Measurements from ENCODE around the gene KIZ.

KIZ gene

GRCh38 chr20:21105429-21106170 is 20.3 kb upstream of the KIZ start:
- DNase-seq = no peak
- 1% methylated on average over 31 of the region's 50 CpGs for WGBS (ENCODE audit: insufficient coverage)
- peaks cover 32 to 100% (median 55%) of the 10 kb centered on the region in 5 experiments for H3K27me3 ChIP-seq (replicated peaks in 2 of 5; ENCODE audit: control insufficient read depth in 4 of 5, insufficient read depth in 5 of 5, low read length in 4 of 5)

GRCh38 chr20:21106171-21107017 is 19.5 kb upstream of the KIZ start, which contains the start of gene LINC00237:
Gene LINC00237 (minus strand): TSS chr20:21106358.
- Histone ChIP-seq H3K4me1 (ENCODE audit: control extremely low read depth in 1 of 4, control insufficient read depth in 4 of 4, insufficient read depth in 4 of 4, low read length in 3 of 4) (peaks cover 0 to 24% (median 18%) of the 10 kb centered on the region in 4 experiments), H3K4me3 (ENCODE audit: control insufficient read depth in 1 of 7, extremely low read depth in 1 of 7, insufficient read depth in 4 of 7, low read depth in 2 of 7, low read length in 6 of 7) (no peak within 1 kb of the TSS), H3K27ac (ENCODE audit: insufficient read depth in 1 of 2, low read depth in 1 of 2, low read length in 2 of 2, poor library complexity in 1 of 2, severe bottlenecking in 2 of 2) (no peak within 1 kb of the TSS), H3K9me3 (ENCODE audit: control extremely low read depth in 1 of 5, control insufficient read depth in 4 of 5, insufficient read depth in 2 of 5, low read depth in 1 of 5, low read length in 4 of 5) (peaks cover 0 to 7% (median 0%) of the 10 kb centered on the region in 5 experiments), H3K27me3 (replicated peaks in 2 of 5; ENCODE audit: control insufficient read depth in 4 of 5, insufficient read depth in 5 of 5, low read length in 4 of 5) (peaks cover 32 to 98% (median 53%) of the 10 kb centered on the region in 5 experiments), H3K36me3 (ENCODE audit: control insufficient read depth in 4 of 4, insufficient read depth in 4 of 4, low read length in 3 of 4) (no peaks in the 10 kb centered on the region)
- ChIA-PET CTCF (no interaction called here), POLR2A (interaction anchor here (0.6 kb wide), 1 partner anchor 78 kb away, joined by 4 read pairs; no protein-coding TSS in a partner anchor)
- 7% methylated on average over 26 of the region's 43 CpGs for WGBS (ENCODE audit: insufficient coverage)
- no peak for DNase-seq

More at GRCh38 chr20:21105429-21106170, 20.3 kb upstream of the KIZ start:
- ChIA-PET CTCF (no interaction called here), POLR2A (interaction anchor here (0.6 kb wide), 1 partner anchor 79 kb away, joined by 4 read pairs; no protein-coding TSS in a partner anchor)
- peaks cover 0 to 32% (median 26%) of the 10 kb centered on the region in 4 experiments for H3K4me1 ChIP-seq (ENCODE audit: control extremely low read depth in 1 of 4, control insufficient read depth in 4 of 4, insufficient read depth in 4 of 4, low read length in 3 of 4)
- no peaks in the 10 kb centered on the region for H3K36me3 ChIP-seq (ENCODE audit: control insufficient read depth in 4 of 4, insufficient read depth in 4 of 4, low read length in 3 of 4)
- no peak overlapping the region for H3K4me3 ChIP-seq (ENCODE audit: control insufficient read depth in 1 of 7, extremely low read depth in 1 of 7, insufficient read depth in 4 of 7, low read depth in 2 of 7, low read length in 6 of 7)
- H3K27ac ChIP-seq (ENCODE audit: insufficient read depth in 1 of 2, low read depth in 1 of 2, low read length in 2 of 2, poor library complexity in 1 of 2, severe bottlenecking in 2 of 2) = no peak overlapping the region
- peaks cover 0 to 7% (median 0%) of the 10 kb centered on the region in 5 experiments for H3K9me3 ChIP-seq (ENCODE audit: control extremely low read depth in 1 of 5, control insufficient read depth in 4 of 5, insufficient read depth in 2 of 5, low read depth in 1 of 5, low read length in 4 of 5)

GRCh38 chr20:21109144-21109543 is 16.7 kb upstream of the KIZ start:
- no peaks in the 10 kb centered on the region for H3K36me3 ChIP-seq (ENCODE audit: control insufficient read depth in 4 of 4, insufficient read depth in 4 of 4, low read length in 3 of 4)
- peaks cover 32 to 88% (median 47%) of the 10 kb centered on the region in 5 experiments for H3K27me3 ChIP-seq (replicated peaks in 2 of 5; ENCODE audit: control insufficient read depth in 4 of 5, insufficient read depth in 5 of 5, low read length in 4 of 5)
- 100% methylated on average over 2 of the region's 2 CpGs for WGBS (ENCODE audit: insufficient coverage)
- H3K9me3 ChIP-seq (ENCODE audit: control extremely low read depth in 1 of 5, control insufficient read depth in 4 of 5, insufficient read depth in 2 of 5, low read depth in 1 of 5, low read length in 4 of 5) = peaks cover 0 to 7% (median 0%) of the 10 kb centered on the region in 5 experiments
- H3K4me1 ChIP-seq (ENCODE audit: control extremely low read depth in 1 of 4, control insufficient read depth in 4 of 4, insufficient read depth in 4 of 4, low read length in 3 of 4) = peaks cover 0 to 9% (median 2%) of the 10 kb centered on the region in 4 experiments
- no peak overlapping the region for H3K4me3 ChIP-seq (ENCODE audit: control insufficient read depth in 1 of 7, extremely low read depth in 1 of 7, insufficient read depth in 4 of 7, low read depth in 2 of 7, low read length in 6 of 7)
- POLR2A ChIA-PET = no interaction called here
- CTCF ChIA-PET = interaction anchor here (1.2 kb wide), 1 partner anchor 9 kb away, joined by 3 read pairs; no protein-coding TSS in a partner anchor
- no peak for DNase-seq
- H3K27ac ChIP-seq (ENCODE audit: insufficient read depth in 1 of 2, low read depth in 1 of 2, low read length in 2 of 2, poor library complexity in 1 of 2, severe bottlenecking in 2 of 2) = no peak overlapping the region

- peaks cover 35 to 87% (median 44%) of the 10 kb centered on the region in 5 experiments for H3K27me3 ChIP-seq (replicated peaks in 2 of 5; ENCODE audit: control insufficient read depth in 4 of 5, insufficient read depth in 5 of 5, low read length in 4 of 5)
Measured at GRCh38 chr20:21110811-21111210, 15.1 kb upstream of the KIZ start.

GRCh38 chr20:21111416-21111815 is 14.5 kb upstream of the KIZ start:
- no peak for DNase-seq
- ChIA-PET CTCF (no interaction called here), POLR2A (no interaction called here)
- Histone ChIP-seq H3K9me3 (ENCODE audit: control extremely low read depth in 1 of 5, control insufficient read depth in 4 of 5, insufficient read depth in 2 of 5, low read depth in 1 of 5, low read length in 4 of 5) (peaks cover 0 to 7% (median 0%) of the 10 kb centered on the region in 5 experiments), H3K27me3 (replicated peaks in 2 of 5; ENCODE audit: control insufficient read depth in 4 of 5, insufficient read depth in 5 of 5, low read length in 4 of 5) (peaks cover 35 to 85% (median 44%) of the 10 kb centered on the region in 5 experiments), H3K27ac (ENCODE audit: insufficient read depth in 1 of 2, low read depth in 1 of 2, low read length in 2 of 2, poor library complexity in 1 of 2, severe bottlenecking in 2 of 2) (no peak overlapping the region), H3K4me3 (ENCODE audit: control insufficient read depth in 1 of 7, extremely low read depth in 1 of 7, insufficient read depth in 4 of 7, low read depth in 2 of 7, low read length in 6 of 7) (no peak overlapping the region), H3K36me3 (ENCODE audit: control insufficient read depth in 4 of 4, insufficient read depth in 4 of 4, low read length in 3 of 4) (no peaks in the 10 kb centered on the region), H3K4me1 (ENCODE audit: control extremely low read depth in 1 of 4, control insufficient read depth in 4 of 4, insufficient read depth in 4 of 4, low read length in 3 of 4) (no peaks in the 10 kb centered on the region)
- WGBS (ENCODE audit: insufficient coverage) = no CpG with 5 or more reads among the region's 2 CpGs

More at GRCh38 chr20:21110811-21111210, 15.1 kb upstream of the KIZ start:
- H3K27ac ChIP-seq (ENCODE audit: insufficient read depth in 1 of 2, low read depth in 1 of 2, low read length in 2 of 2, poor library complexity in 1 of 2, severe bottlenecking in 2 of 2) = no peak overlapping the region
- no peak overlapping the region for H3K4me3 ChIP-seq (ENCODE audit: control insufficient read depth in 1 of 7, extremely low read depth in 1 of 7, insufficient read depth in 4 of 7, low read depth in 2 of 7, low read length in 6 of 7)
- CTCF ChIA-PET = interaction anchor here (1.2 kb wide), 1 partner anchor 14 kb away, joined by 3 read pairs; no protein-coding TSS in a partner anchor
- no peaks in the 10 kb centered on the region for H3K36me3 ChIP-seq (ENCODE audit: control insufficient read depth in 4 of 4, insufficient read depth in 4 of 4, low read length in 3 of 4)
- DNase-seq = no peak
- POLR2A ChIA-PET = no interaction called here
- H3K4me1 ChIP-seq (ENCODE audit: control extremely low read depth in 1 of 4, control insufficient read depth in 4 of 4, insufficient read depth in 4 of 4, low read length in 3 of 4) = peaks cover 0 to 3% (median 0%) of the 10 kb centered on the region in 4 experiments
- WGBS (ENCODE audit: insufficient coverage) = no CpG with 5 or more reads among the region's 1 CpG
- H3K9me3 ChIP-seq (ENCODE audit: control extremely low read depth in 1 of 5, control insufficient read depth in 4 of 5, insufficient read depth in 2 of 5, low read depth in 1 of 5, low read length in 4 of 5) = peaks cover 0 to 7% (median 0%) of the 10 kb centered on the region in 5 experiments

- no peak for DNase-seq
- H3K27me3 ChIP-seq (replicated peaks in 2 of 5; ENCODE audit: control insufficient read depth in 4 of 5, insufficient read depth in 5 of 5, low read length in 4 of 5) = peaks cover 19 to 80% (median 33%) of the 10 kb centered on the region in 5 experiments
- no peak overlapping the region for H3K4me3 ChIP-seq (ENCODE audit: control insufficient read depth in 1 of 7, extremely low read depth in 1 of 7, insufficient read depth in 4 of 7, low read depth in 2 of 7, low read length in 6 of 7)
- CTCF ChIA-PET = interaction anchor here (1.2 kb wide), 1 partner anchor 12 kb away, joined by 3 read pairs; the partner anchor contains the start of gene KIZ
- WGBS (ENCODE audit: insufficient coverage) = 100% methylated on average over 2 of the region's 4 CpGs
- H3K36me3 ChIP-seq (ENCODE audit: control insufficient read depth in 4 of 4, insufficient read depth in 4 of 4, low read length in 3 of 4) = no peaks in the 10 kb centered on the region
- no peak overlapping the region for H3K27ac ChIP-seq (ENCODE audit: insufficient read depth in 1 of 2, low read depth in 1 of 2, low read length in 2 of 2, poor library complexity in 1 of 2, severe bottlenecking in 2 of 2)
- H3K4me1 ChIP-seq (ENCODE audit: control extremely low read depth in 1 of 4, control insufficient read depth in 4 of 4, insufficient read depth in 4 of 4, low read length in 3 of 4) = no peaks in the 10 kb centered on the region
- POLR2A ChIA-PET = no interaction called here
- H3K9me3 ChIP-seq (ENCODE audit: control extremely low read depth in 1 of 5, control insufficient read depth in 4 of 5, insufficient read depth in 2 of 5, low read depth in 1 of 5, low read length in 4 of 5) = peaks cover 0 to 2% (median 0%) of the 10 kb centered on the region in 5 experiments
Measured at GRCh38 chr20:21113697-21114096, 12.2 kb upstream of the KIZ start.

Data from common myeloid progenitor, CD34-positive (primary cell).